ENCODE data around the gene SRPK3.

SRPK3 gene

GRCh38 chrX:153820601-153821000 lies 39.8 kb downstream of the SRPK3 start:
- no peak overlapping the region for H3K27ac Mint-ChIP-seq
- no peak for ATAC-seq

GRCh38 chrX:153821066-153821465 lies 40.2 kb downstream of the SRPK3 start:
- H3K27me3 Mint-ChIP-seq: no peaks in the 10 kb centered on the region
- ATAC-seq: no peak
- H3K4me3 Mint-ChIP-seq: no peak overlapping the region
- no peak overlapping the region for H3K27ac Mint-ChIP-seq
- no peaks in the 10 kb centered on the region for H3K9me3 Mint-ChIP-seq
- DNase-seq: no peak
- peaks cover 43% of the 10 kb centered on the region for H3K4me1 Mint-ChIP-seq

More at GRCh38 chrX:153820601-153821000, 39.8 kb downstream of the SRPK3 start:
- Mint-ChIP-seq H3K4me1 (peaks cover 43% of the 10 kb centered on the region), H3K9me3 (no peaks in the 10 kb centered on the region), H3K27me3 (no peaks in the 10 kb centered on the region), H3K4me3 (no peak overlapping the region)
- DNase-seq: no peak

- no peak overlapping the region for H3K4me3 Mint-ChIP-seq
- no peak for DNase-seq
- no peaks in the 10 kb centered on the region for H3K9me3 Mint-ChIP-seq
- peaks cover 17% of the 10 kb centered on the region for H3K27me3 Mint-ChIP-seq
- no peak for ATAC-seq
- H3K4me1 Mint-ChIP-seq: peaks cover 33% of the 10 kb centered on the region
- no peak overlapping the region for H3K27ac Mint-ChIP-seq
Observed at GRCh38 chrX:153824348-153824747, 43.5 kb downstream of the SRPK3 start.

GRCh38 chrX:153825042-153825441 lies 44.2 kb downstream of the SRPK3 start:
- H3K9me3 Mint-ChIP-seq: no peaks in the 10 kb centered on the region
- no peak for ATAC-seq
- H3K4me1 Mint-ChIP-seq: peaks cover 29% of the 10 kb centered on the region
- no peak for DNase-seq
- no peak overlapping the region for H3K4me3 Mint-ChIP-seq
- no peak overlapping the region for H3K27ac Mint-ChIP-seq
- H3K27me3 Mint-ChIP-seq: peaks cover 19% of the 10 kb centered on the region

GRCh38 chrX:153827016-153827415 lies 46.2 kb downstream of the SRPK3 start:
- ATAC-seq (no peak), DNase-seq (no peak)
- Mint-ChIP-seq H3K4me3 (no peak overlapping the region), H3K4me1 (peaks cover 14% of the 10 kb centered on the region), H3K9me3 (no peaks in the 10 kb centered on the region), H3K27ac (no peak overlapping the region), H3K27me3 (peaks cover 29% of the 10 kb centered on the region)

- no peak for ATAC-seq
- no peak for DNase-seq
- Mint-ChIP-seq H3K27me3 (peaks cover 37% of the 10 kb centered on the region), H3K4me3 (no peak overlapping the region), H3K4me1 (peaks cover 5% of the 10 kb centered on the region), H3K27ac (no peak overlapping the region), H3K9me3 (no peaks in the 10 kb centered on the region)
Observed at GRCh38 chrX:153827903-153828302, 47.1 kb downstream of the SRPK3 start.

GRCh38 chrX:153828308-153828707 lies 47.5 kb downstream of the SRPK3 start:
- H3K4me3 Mint-ChIP-seq: no peak overlapping the region

GRCh38 chrX:153828723-153829548 lies 48.1 kb downstream of the SRPK3 start:
- H3K4me3 Mint-ChIP-seq: peak overlapping the region in 1 of 2 donors; percentile 26
- H3K4me1 Mint-ChIP-seq: peaks cover 5% of the 10 kb centered on the region
- no peak overlapping the region for H3K27ac Mint-ChIP-seq
- no peaks in the 10 kb centered on the region for H3K9me3 Mint-ChIP-seq
- DNase-seq: no peak
- ATAC-seq: peak; percentile 36
- H3K27me3 Mint-ChIP-seq: peaks cover 41% of the 10 kb centered on the region

More at GRCh38 chrX:153828308-153828707, 47.5 kb downstream of the SRPK3 start:
- Mint-ChIP-seq H3K27me3 (peaks cover 41% of the 10 kb centered on the region), H3K27ac (no peak overlapping the region), H3K9me3 (no peaks in the 10 kb centered on the region), H3K4me1 (peaks cover 5% of the 10 kb centered on the region)
- ATAC-seq (no peak), DNase-seq (no peak)

GRCh38 chrX:153829549-153829798 lies 48.6 kb downstream of the SRPK3 start:
- peaks cover 5% of the 10 kb centered on the region for H3K4me1 Mint-ChIP-seq
- peaks cover 41% of the 10 kb centered on the region for H3K27me3 Mint-ChIP-seq
- no peak overlapping the region for H3K27ac Mint-ChIP-seq
- no peak for ATAC-seq
- no peaks in the 10 kb centered on the region for H3K9me3 Mint-ChIP-seq
- H3K4me3 Mint-ChIP-seq: peak overlapping the region in 1 of 2 donors; percentile 26
- DNase-seq: no peak

- Mint-ChIP-seq H3K4me3 (peak within 1 kb of the TSS; percentile 51), H3K9me3 (no peaks in the 10 kb centered on the region), H3K27me3 (peaks cover 41% of the 10 kb centered on the region), H3K27ac (no peak within 1 kb of the TSS), H3K4me1 (peaks cover 5% of the 10 kb centered on the region)
- DNase-seq: no peak
- peak; percentile 62 for ATAC-seq
Observed at GRCh38 chrX:153829799-153830639, 49.2 kb downstream of the SRPK3 start, which contains the start of gene PDZD4. TSS of gene PDZD4 (minus strand) at chrX:153830544. CDS start at chrX:153830298, 246 bp downstream.

GRCh38 chrX:153830640-153831428 lies 50.0 kb downstream of the SRPK3 start:
- no peaks in the 10 kb centered on the region for H3K9me3 Mint-ChIP-seq
- peaks cover 5% of the 10 kb centered on the region for H3K4me1 Mint-ChIP-seq
- H3K27ac Mint-ChIP-seq: no peak overlapping the region
- peaks cover 41% of the 10 kb centered on the region for H3K27me3 Mint-ChIP-seq
- H3K4me3 Mint-ChIP-seq: no peak overlapping the region
- ATAC-seq (peak; percentile 29), DNase-seq (no peak)

- DNase-seq (no peak), ATAC-seq (no peak)
- Mint-ChIP-seq H3K9me3 (no peaks in the 10 kb centered on the region), H3K4me1 (peaks cover 5% of the 10 kb centered on the region), H3K4me3 (peak overlapping the region; percentile 37 to 41), H3K27me3 (peaks cover 41% of the 10 kb centered on the region), H3K27ac (no peak overlapping the region)
Observed at GRCh38 chrX:153831429-153832150, 50.7 kb downstream of the SRPK3 start.

- ATAC-seq: no peak
- Mint-ChIP-seq H3K27ac (no peak overlapping the region), H3K4me3 (no peak overlapping the region)
Observed at GRCh38 chrX:153832728-153833127, 51.9 kb downstream of the SRPK3 start.

More at GRCh38 chrX:153832728-153833127, 51.9 kb downstream of the SRPK3 start:
- DNase-seq: no peak
- H3K27me3 Mint-ChIP-seq: peaks cover 40% of the 10 kb centered on the region
- peaks cover 5% of the 10 kb centered on the region for H3K4me1 Mint-ChIP-seq
- H3K9me3 Mint-ChIP-seq: no peaks in the 10 kb centered on the region

All from stimulated activated naive CD8-positive, alpha-beta T cell treated with anti-CD3 and anti-CD28 coated beads, Interleukin-15, amount 100 ng/mL, for 72 hours (primary cell).